H4 (cell line): ENCODE measurements around the gene TMCC2. TPM values are rescaled to one million over a fixed set of nuclear protein-coding genes. Genes with fewer than 3 reads are reported as not detected.

Experiments used
- DNase-seq: peaks from one replicate; pipeline ENCODE4 v3.0.0-alpha.2; 2015; ENCODE audit warnings: low spot score
- total RNA-seq: library from RNA; depleted of rRNA; stranded (reverse); fragments of >200 nt; shearing (Covaris generic); gene quantifications from 2 replicates; pipeline ENCODE4 v1.2.3, GENCODE V29; 2014

TMCC2 gene
- total RNA-seq, 1 experiment from 2014 or later = 0.74 TPM

DNA sequence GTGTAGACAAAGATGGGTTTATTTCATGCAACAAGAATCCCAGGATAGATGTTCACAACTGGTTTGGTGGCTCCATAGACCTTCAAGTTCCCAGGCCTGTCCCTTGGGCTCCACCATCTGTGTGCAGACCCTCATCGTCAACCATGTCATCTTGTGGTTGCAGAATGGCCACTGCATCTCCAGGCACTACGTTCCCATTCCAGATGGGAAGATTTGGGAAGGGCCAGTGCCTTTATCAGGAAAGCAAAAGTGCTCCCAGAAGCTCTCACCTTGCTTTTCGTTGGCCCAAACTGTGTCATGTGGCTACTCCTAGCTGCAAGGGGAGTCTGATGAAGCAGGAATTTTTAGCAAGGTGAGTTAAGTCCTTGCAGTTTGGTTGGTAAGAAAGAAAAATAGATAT lies 12.8 kb downstream of the TMCC2 start:
- DNase-seq = no peak

DNA sequence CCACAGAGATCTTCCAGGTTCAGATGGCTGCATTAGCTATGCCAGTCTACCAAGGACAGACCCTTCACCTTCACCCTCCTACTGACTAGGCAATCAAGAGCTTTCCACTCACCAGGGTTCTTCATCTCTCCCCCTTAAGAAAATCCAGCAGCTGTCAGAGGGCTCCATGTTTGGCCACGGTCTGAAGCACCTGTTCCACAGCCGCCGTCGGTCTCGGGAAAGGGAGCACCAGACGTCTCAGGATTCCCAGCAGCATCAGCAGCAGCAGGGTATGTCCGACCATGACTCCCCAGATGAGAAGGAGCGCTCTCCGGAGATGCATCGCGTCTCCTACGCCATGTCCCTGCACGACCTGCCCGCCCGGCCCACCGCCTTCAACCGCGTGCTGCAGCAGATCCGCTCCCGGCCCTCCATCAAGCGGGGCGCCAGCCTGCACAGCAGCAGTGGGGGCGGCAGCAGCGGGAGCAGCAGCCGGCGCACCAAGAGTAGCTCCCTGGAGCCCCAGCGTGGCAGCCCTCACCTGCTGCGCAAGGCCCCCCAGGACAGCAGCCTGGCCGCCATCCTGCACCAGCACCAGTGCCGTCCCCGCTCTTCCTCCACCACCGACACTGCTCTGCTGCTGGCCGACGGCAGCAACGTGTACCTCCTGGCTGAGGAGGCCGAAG lies 13.8 kb downstream of the TMCC2 start:
- no peak for DNase-seq

DNA sequence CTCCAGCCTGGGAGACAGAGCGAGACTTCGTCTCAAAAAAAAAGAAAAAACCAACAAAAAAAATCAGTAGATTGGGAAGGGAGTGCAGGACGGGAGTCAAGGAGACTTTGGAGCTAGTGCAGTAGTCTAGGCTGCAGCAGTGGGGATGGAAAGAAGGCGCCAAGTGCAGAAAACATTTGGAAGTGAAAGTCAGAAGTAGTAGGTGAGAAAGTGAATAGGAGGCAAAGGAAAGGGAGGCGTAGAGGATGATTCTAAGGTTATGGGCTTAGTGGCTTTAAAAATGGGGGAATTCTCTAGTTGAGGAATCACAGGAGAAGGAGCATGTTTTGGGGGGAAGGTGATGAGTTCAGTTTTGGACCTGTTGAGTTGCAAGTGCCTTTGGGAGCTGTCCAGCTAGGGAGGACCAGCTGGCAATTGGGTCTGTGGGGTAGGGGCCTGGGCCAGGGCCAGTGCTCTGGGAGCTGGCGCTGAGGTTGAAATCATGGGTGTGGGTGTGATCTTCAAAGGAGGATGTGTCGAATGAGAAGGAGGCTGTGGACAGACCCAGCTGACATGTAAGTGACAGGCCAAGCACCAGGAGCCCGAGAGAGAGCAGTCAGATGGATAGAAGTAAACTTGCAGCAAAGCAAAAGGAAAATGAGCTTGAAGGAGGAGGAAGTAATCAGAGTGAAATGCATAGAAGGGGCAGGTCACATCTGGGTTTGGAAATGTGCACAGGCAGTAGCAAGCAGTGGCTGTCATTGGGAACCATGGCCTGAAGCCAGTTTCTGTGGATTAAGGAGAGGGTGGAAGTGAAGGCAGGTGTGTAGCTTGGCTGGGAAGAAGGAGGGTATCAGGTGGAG lies 15.8 kb downstream of the TMCC2 start:
- no peak for DNase-seq

DNA sequence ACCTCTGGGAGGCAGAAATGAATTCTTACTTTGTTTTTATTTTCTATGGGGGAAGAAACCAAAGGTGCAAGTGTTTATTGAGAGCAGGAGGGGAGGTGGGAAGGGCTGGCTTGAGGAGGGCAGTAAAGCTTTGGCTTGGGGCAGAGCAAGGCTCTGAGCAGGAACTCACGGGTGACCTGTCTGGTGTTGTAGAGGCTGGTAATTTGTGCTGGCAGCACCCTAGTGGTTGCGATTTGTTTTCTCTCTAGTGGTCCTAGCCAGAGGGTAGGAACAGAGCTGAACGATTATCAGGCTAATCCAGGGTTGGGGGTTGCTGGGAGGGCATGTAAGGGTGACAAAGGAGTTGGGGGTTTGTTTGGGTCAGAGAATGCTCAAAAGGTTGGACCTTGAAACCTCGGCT lies 16.6 kb downstream of the TMCC2 start:
- no peak for DNase-seq

DNA sequence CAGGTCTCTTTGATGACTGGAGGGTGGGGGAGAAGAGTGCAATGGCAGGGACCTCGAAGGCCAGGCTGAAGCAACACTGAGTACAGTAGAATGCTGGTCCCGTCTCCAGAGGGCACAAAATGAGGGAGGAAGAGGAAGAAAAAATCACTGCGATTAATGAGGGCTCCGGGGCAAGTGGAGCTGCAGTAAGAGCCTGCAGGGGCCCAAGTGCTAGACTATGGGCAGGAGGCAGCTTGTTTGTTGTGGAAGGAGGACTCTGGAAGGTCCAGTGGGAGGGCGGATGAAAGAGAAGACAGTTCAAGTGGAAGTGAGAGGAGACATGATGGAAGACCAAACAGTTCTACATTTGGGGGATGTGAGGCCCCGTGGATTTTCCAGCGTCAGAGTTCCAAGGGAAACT lies 17.4 kb downstream of the TMCC2 start:
- no peak for DNase-seq

GRCh38 chr1:205246351-205247119 lies 18.8 kb downstream of the TMCC2 start:
- no peak for DNase-seq

DNA sequence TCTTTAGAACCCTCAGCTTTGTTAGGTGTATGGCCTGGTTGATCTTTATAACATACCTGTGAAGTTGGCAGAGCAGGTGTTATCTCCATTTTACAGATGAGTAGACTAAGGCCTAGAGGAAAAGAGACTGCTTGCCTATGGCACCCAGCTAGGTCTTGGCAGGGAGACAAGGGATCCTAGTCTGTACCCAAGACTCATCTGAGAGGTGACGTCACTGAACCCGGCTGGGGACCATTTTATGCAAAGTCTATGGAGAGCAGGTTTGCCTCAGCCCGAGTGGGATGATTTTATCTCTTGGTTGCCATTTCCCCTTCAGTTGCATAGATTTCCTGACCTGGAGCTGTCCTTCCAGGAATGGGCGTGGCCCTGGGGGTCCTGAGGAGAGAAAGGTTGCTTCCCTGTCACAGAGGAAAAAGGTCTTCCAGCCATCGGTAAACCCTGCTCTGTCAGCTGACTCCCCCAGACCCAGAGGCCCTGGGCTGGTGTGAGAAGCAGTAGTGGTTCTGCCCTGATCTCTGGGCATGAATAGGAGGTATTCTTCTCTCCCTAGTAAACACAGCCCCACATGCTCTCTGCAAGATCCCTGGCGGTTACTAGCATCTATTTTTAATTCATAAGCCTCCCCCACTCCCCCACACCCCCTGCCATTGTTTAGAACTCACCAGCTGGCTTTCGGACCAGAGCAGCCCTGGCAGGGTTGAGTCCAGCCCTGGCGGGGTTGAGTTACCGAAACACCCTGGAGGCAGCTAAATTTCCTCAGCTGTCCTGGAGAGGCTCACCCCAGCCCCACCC lies 19.6 kb downstream of the TMCC2 start:
- peak; percentile 78 for DNase-seq

DNA sequence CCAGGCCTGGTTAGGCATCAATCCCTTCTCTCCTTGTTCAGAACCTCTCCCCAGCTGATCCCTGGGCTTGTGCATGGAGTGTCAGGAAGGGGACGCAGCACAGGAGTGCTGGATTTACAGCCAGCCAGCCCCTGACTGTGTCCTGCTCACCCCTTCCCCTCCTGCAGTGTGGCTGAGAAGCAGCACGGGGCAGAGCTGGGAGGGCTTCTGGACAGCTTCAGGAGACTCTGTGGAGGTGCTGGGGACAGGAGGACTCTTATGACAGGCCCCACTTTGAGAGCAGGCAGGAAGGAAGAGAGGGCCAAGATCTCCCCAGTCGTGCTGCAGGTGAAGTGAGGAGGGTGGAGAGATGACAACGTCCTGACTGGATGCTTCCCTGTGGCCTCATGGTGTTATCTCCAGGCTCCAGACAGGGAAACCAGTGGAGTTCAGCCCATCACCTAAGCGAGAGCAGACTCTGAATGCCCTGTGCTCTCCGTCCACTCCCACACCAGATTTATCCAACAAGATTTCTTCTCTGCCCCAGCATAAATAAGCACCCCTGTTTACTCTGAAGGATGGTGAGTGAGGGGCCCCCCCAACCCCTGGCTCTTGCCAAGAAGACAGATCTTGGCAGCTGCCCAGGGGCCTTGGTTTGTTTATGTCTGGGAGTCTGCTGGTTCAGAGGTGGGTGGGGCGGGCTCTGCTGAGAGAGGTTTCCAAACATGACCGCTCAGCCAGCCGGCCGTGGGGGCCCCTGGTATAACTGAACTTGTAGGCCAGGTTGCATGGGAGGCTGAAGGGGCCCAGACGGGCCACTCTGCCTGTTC lies 21.3 kb downstream of the TMCC2 start:
- peak; percentile 62 for DNase-seq

GRCh38 chr1:205249651-205250050 lies 21.9 kb downstream of the TMCC2 start:
- DNase-seq = no peak

DNA sequence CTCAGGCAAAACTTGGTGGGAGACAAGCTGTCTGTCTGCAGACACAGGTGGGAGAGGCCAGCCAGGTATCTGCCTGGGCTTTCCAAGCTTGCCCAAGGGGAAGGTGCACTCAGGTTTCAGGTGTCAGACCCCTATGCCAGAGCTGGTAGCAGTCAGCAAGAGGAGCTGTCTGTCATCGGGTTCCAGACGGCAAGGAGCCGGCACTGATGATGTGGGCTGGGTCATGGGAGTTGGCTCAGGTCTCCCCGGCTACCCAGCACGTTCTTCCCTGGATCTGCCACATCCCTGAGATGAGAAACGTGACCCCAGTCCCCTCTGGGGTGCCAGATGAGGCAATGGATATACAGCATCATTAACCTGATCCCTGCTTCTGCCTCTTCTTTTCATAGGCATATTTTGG lies 23.0 kb downstream of the TMCC2 start:
- DNase-seq = no peak

- DNase-seq = no peak
These were observed 23.8 kb downstream of the TMCC2 start for GRCh38 chr1:205251576-205251975.

- peak; percentile 80 for DNase-seq
These were observed 28.4 kb downstream of the TMCC2 start for GRCh38 chr1:205255941-205256780.

GRCh38 chr1:205256951-205257625 lies 29.3 kb downstream of the TMCC2 start:
- DNase-seq = no peak

GRCh38 chr1:205257735-205258134 lies 30.0 kb downstream of the TMCC2 start:
- no peak for DNase-seq

DNA sequence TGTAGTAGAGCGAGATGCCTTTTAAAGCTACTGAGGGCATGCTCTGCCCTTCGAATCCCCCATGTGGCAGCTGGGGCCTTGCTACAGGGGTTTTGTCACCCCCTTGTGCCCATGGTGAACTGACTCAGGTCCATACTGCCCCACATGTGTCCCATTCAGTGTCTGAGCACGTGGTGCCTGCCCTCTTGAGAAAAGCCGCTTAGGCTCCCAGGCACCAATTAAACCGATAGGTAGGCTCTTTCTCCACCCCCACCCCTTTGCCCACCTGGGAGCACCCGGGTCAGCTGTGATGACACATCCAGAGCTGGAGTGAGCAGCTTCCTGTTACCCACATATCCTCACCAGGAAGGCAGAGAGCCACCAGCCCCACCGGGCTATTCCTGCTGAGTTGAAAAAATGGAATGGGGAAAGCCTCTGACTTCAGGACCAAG lies 30.5 kb downstream of the TMCC2 start:
- DNase-seq = no peak

DNA sequence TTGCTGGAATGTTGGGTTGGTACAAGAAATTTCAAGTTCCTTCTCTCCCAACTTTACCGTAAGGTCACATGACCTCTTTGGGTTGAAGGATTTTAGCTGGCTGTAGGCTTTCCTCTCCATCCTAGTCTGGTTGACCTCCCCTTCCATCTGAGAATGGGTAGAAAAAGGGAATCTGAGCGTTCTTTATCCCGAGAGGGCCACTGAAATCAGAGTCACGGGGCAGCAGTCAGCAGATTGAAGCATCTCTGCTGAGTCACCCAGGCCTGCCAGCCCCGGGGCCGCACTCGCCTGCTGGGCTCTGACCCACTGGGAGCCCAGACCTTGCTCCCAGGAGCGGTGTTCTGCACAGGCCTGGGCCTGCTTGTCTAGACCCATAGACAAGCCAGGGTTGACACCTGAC lies 31.0 kb downstream of the TMCC2 start:
- peak; percentile 35 for DNase-seq

DNA sequence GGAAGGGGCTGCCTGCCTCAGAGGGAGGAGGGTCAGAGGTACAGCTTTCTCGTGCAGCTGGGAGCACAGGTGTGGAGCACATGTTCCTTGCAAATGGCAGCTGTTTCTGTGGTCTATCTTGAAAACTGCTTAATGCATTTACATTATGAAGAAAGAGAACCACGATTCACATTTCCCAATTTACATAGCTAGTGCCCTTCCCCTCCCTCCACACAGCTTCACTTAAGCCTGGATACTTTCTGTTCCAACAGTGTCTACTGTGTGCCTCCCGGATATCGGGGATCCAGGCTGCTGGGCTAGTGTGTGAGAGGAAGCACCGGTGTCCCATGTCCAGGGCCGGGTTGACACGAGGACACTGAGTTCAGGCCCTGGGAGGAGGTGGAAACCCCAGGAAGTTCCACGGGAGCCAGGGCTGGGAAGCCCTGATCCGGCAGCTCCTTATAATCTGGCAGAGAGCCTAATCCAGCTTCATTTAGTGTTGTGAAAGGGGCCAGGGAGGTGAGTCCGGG lies 31.6 kb downstream of the TMCC2 start:
- no peak for DNase-seq

GRCh38 chr1:205259998-205260397 lies 32.3 kb downstream of the TMCC2 start:
- no peak for DNase-seq
